ENCODE data around the gene FCN3.
"Not testable (repeated sequence)": the region's sequence is repeated elsewhere in the genome, so short reads cannot be mapped to it uniquely, and the experiment has no call there.

FCN3 gene

GRCh38 chr1:27374362-27375086 is at the start of gene FCN3:
Gene FCN3, minus strand, starts transcription at chr1:27374824. Its CDS starts 6 bp downstream, at chr1:27374818.
- FAIRE-seq = no peak

- FAIRE-seq = no peak
Observed at GRCh38 chr1:27423709-27424108, 49.1 kb upstream of the FCN3 start.

GRCh38 chr1:27418326-27419185 is 43.9 kb upstream of the FCN3 start:
- no peak for FAIRE-seq

GRCh38 chr1:27417713-27418112 is 43.1 kb upstream of the FCN3 start:
- no peak for FAIRE-seq

GRCh38 chr1:27416387-27417111 is 41.9 kb upstream of the FCN3 start:
- no peak for FAIRE-seq

- no peak for FAIRE-seq
Observed at GRCh38 chr1:27414091-27414490, 39.5 kb upstream of the FCN3 start.

GRCh38 chr1:27413004-27413403 is 38.4 kb upstream of the FCN3 start:
- no peak for FAIRE-seq

GRCh38 chr1:27412502-27412901 is 37.9 kb upstream of the FCN3 start:
- no peak for FAIRE-seq

- no peak for FAIRE-seq
Observed at GRCh38 chr1:27410709-27411108, 36.1 kb upstream of the FCN3 start.

- no peak for FAIRE-seq
Observed at GRCh38 chr1:27409669-27410068, 35.0 kb upstream of the FCN3 start.

- no peak for FAIRE-seq
Observed at GRCh38 chr1:27408151-27408550, 33.5 kb upstream of the FCN3 start.

GRCh38 chr1:27406791-27407190 is 32.2 kb upstream of the FCN3 start:
- FAIRE-seq = not testable (repeated sequence)

- no peak for FAIRE-seq
Observed at GRCh38 chr1:27406362-27406680, 31.7 kb upstream of the FCN3 start.

- FAIRE-seq = not testable (repeated sequence)
Observed at GRCh38 chr1:27405598-27406361, 31.2 kb upstream of the FCN3 start.

GRCh38 chr1:27405074-27405473 is 30.4 kb upstream of the FCN3 start:
- no peak for FAIRE-seq

- FAIRE-seq = no peak
Observed at GRCh38 chr1:27403931-27404330, 29.3 kb upstream of the FCN3 start.

- no peak for FAIRE-seq
Observed at GRCh38 chr1:27403065-27403726, 28.6 kb upstream of the FCN3 start.

GRCh38 chr1:27402349-27402754 is 27.7 kb upstream of the FCN3 start:
- FAIRE-seq = no peak

GRCh38 chr1:27400963-27401341 is 26.3 kb upstream of the FCN3 start:
- no peak for FAIRE-seq

- FAIRE-seq = no peak
Observed at GRCh38 chr1:27400082-27400962, 25.7 kb upstream of the FCN3 start.
